ENCODE results near the gene PORCN.

Gene PORCN

GRCh38 chrX:48498374-48498809, 10.4 kb upstream of the PORCN start:
- Histone ChIP-seq H3K27ac (replicated peaks; ENCODE audit: low read length) (no peak overlapping the region), H3K79me1 (ENCODE audit: low read depth, low read length) (no peaks in the 10 kb centered on the region), H3K27me3 (ENCODE audit: control insufficient read depth in 3 of 3, insufficient read depth in 3 of 3, low read depth in 1 of 3, low read length in 3 of 3) (no peaks in the 10 kb centered on the region), H4K8ac (ENCODE audit: low read depth, low read length) (no peak overlapping the region), H3K4me3 (ENCODE audit: low read length in 2 of 2) (no peak overlapping the region), H3K14ac (ENCODE audit: low read length) (no peak overlapping the region), H3K4me2 (ENCODE audit: insufficient read depth, low read length, poor library complexity, severe bottlenecking) (no peak overlapping the region), H4K91ac (ENCODE audit: low read depth, low read length, poor library complexity) (no peak overlapping the region), H3K4me1 (ENCODE audit: control insufficient read depth in 2 of 2, insufficient read depth in 1 of 2, low read depth in 1 of 2, low read length in 2 of 2) (no peaks in the 10 kb centered on the region), H3K23ac (ENCODE audit: low read depth, low read length, poor library complexity) (no peak overlapping the region), H2BK5ac (ENCODE audit: low read length) (no peak overlapping the region), H2AFZ (ENCODE audit: low read length) (no peak overlapping the region), H3K9ac (ENCODE audit: low read depth, low read length, poor library complexity) (no peak overlapping the region), H2AK5ac (ENCODE audit: low read depth, low read length) (no peak overlapping the region), H2BK15ac (ENCODE audit: low read length) (no peak overlapping the region), H2BK12ac (ENCODE audit: low read length) (no peak overlapping the region), H3K9me3 (replicated peaks in 1 of 2; ENCODE audit: control insufficient read depth in 2 of 2, insufficient read depth in 1 of 2, low read depth in 1 of 2, low read length in 2 of 2) (no peaks in the 10 kb centered on the region), H3K36me3 (replicated peaks in 1 of 2; ENCODE audit: control insufficient read depth in 2 of 2, insufficient read depth in 2 of 2, low read length in 2 of 2) (no peaks in the 10 kb centered on the region), H3K4ac (ENCODE audit: low read length) (no peak overlapping the region), H3K18ac (ENCODE audit: low read length) (no peak overlapping the region), H2BK120ac (ENCODE audit: low read depth, low read length) (no peak overlapping the region)
- no peak for DNase-seq (ENCODE audit: low spot score)
- no CpG with 5 or more reads among the region's 6 CpGs for WGBS, 2 donors (ENCODE audit: extremely low coverage in 2 of 2, insufficient read length in 2 of 2, insufficient replicate concordance in 1 of 2)

- Histone ChIP-seq H3K4me1 (ENCODE audit: control insufficient read depth in 2 of 2, insufficient read depth in 1 of 2, low read depth in 1 of 2, low read length in 2 of 2) (peaks cover 4% of the 10 kb centered on the region in 2 donors), H3K4me2 (ENCODE audit: insufficient read depth, low read length, poor library complexity, severe bottlenecking) (no peak overlapping the region), H2BK12ac (ENCODE audit: low read length) (no peak overlapping the region), H3K9me3 (replicated peaks in 1 of 2; ENCODE audit: control insufficient read depth in 2 of 2, insufficient read depth in 1 of 2, low read depth in 1 of 2, low read length in 2 of 2) (no peaks in the 10 kb centered on the region), H3K27ac (replicated peaks; ENCODE audit: low read length) (no peak overlapping the region), H3K4ac (ENCODE audit: low read length) (no peak overlapping the region), H2BK15ac (ENCODE audit: low read length) (no peak overlapping the region), H3K9ac (ENCODE audit: low read depth, low read length, poor library complexity) (no peak overlapping the region), H3K18ac (ENCODE audit: low read length) (no peak overlapping the region), H3K4me3 (ENCODE audit: low read length in 2 of 2) (no peak overlapping the region), H3K23ac (ENCODE audit: low read depth, low read length, poor library complexity) (no peak overlapping the region), H3K14ac (ENCODE audit: low read length) (no peak overlapping the region), H3K27me3 (ENCODE audit: control insufficient read depth in 3 of 3, insufficient read depth in 3 of 3, low read depth in 1 of 3, low read length in 3 of 3) (no peaks in the 10 kb centered on the region), H2AK5ac (ENCODE audit: low read depth, low read length) (no peak overlapping the region), H3K79me1 (ENCODE audit: low read depth, low read length) (no peaks in the 10 kb centered on the region), H2AFZ (ENCODE audit: low read length) (no peak overlapping the region), H4K8ac (ENCODE audit: low read depth, low read length) (no peak overlapping the region), H2BK5ac (ENCODE audit: low read length) (no peak overlapping the region), H3K36me3 (replicated peaks in 1 of 2; ENCODE audit: control insufficient read depth in 2 of 2, insufficient read depth in 2 of 2, low read length in 2 of 2) (no peaks in the 10 kb centered on the region), H4K91ac (ENCODE audit: low read depth, low read length, poor library complexity) (no peak overlapping the region), H2BK120ac (ENCODE audit: low read depth, low read length) (no peak overlapping the region)
- no peak for DNase-seq (ENCODE audit: low spot score)
- no CpG with 5 or more reads among the region's 7 CpGs for WGBS, 2 donors (ENCODE audit: extremely low coverage in 2 of 2, insufficient read length in 2 of 2, insufficient replicate concordance in 1 of 2)
These were observed 4.5 kb upstream of the PORCN start for GRCh38 chrX:48504261-48504660.

GRCh38 chrX:48505481-48505880, 3.3 kb upstream of the PORCN start:
- no CpG with 5 or more reads among the region's 5 CpGs for whole genome bisulfite sequencing, 2 donors (ENCODE audit: extremely low coverage in 2 of 2, insufficient read length in 2 of 2, insufficient replicate concordance in 1 of 2)
- no peak overlapping the region for H3K14ac ChIP-seq (ENCODE audit: low read length)
- no peaks in the 10 kb centered on the region for H3K36me3 ChIP-seq (replicated peaks in 1 of 2; ENCODE audit: control insufficient read depth in 2 of 2, insufficient read depth in 2 of 2, low read length in 2 of 2)
- H3K18ac ChIP-seq (ENCODE audit: low read length) = no peak overlapping the region
- H2BK12ac ChIP-seq (ENCODE audit: low read length) = no peak overlapping the region
- no peak overlapping the region for H4K8ac ChIP-seq (ENCODE audit: low read depth, low read length)
- no peak overlapping the region for H3K4me2 ChIP-seq (ENCODE audit: insufficient read depth, low read length, poor library complexity, severe bottlenecking)
- H3K4ac ChIP-seq (ENCODE audit: low read length) = no peak overlapping the region
- H3K4me3 ChIP-seq (ENCODE audit: low read length in 2 of 2) = no peak overlapping the region
- H4K91ac ChIP-seq (ENCODE audit: low read depth, low read length, poor library complexity) = no peak overlapping the region
- H3K23ac ChIP-seq (ENCODE audit: low read depth, low read length, poor library complexity) = no peak overlapping the region
- H2BK120ac ChIP-seq (ENCODE audit: low read depth, low read length) = no peak overlapping the region
- H2BK15ac ChIP-seq (ENCODE audit: low read length) = no peak overlapping the region
- no peak overlapping the region for H2BK5ac ChIP-seq (ENCODE audit: low read length)
- H3K27ac ChIP-seq (replicated peaks; ENCODE audit: low read length) = no peak overlapping the region
- H3K27me3 ChIP-seq (ENCODE audit: control insufficient read depth in 3 of 3, insufficient read depth in 3 of 3, low read depth in 1 of 3, low read length in 3 of 3) = no peaks in the 10 kb centered on the region
- no peak overlapping the region for H2AK5ac ChIP-seq (ENCODE audit: low read depth, low read length)
- no peaks in the 10 kb centered on the region for H3K79me1 ChIP-seq (ENCODE audit: low read depth, low read length)
- no peak for DNase-seq (ENCODE audit: low spot score)
- no peaks in the 10 kb centered on the region for H3K9me3 ChIP-seq (replicated peaks in 1 of 2; ENCODE audit: control insufficient read depth in 2 of 2, insufficient read depth in 1 of 2, low read depth in 1 of 2, low read length in 2 of 2)
- H3K4me1 ChIP-seq (ENCODE audit: control insufficient read depth in 2 of 2, insufficient read depth in 1 of 2, low read depth in 1 of 2, low read length in 2 of 2) = peaks cover 4% of the 10 kb centered on the region in 2 donors
- no peak overlapping the region for H2AFZ ChIP-seq (ENCODE audit: low read length)
- H3K9ac ChIP-seq (ENCODE audit: low read depth, low read length, poor library complexity) = no peak overlapping the region

- H3K27me3 ChIP-seq (ENCODE audit: control insufficient read depth in 3 of 3, insufficient read depth in 3 of 3, low read depth in 1 of 3, low read length in 3 of 3) = no peaks in the 10 kb centered on the region
- no peak overlapping the region for H3K18ac ChIP-seq (ENCODE audit: low read length)
- DNase-seq (ENCODE audit: low spot score) = no peak
- H3K4me1 ChIP-seq (ENCODE audit: control insufficient read depth in 2 of 2, insufficient read depth in 1 of 2, low read depth in 1 of 2, low read length in 2 of 2) = peaks cover 4% of the 10 kb centered on the region in 2 donors
- no peak overlapping the region for H2BK15ac ChIP-seq (ENCODE audit: low read length)
- no peak overlapping the region for H2BK5ac ChIP-seq (ENCODE audit: low read length)
- no peak overlapping the region for H3K27ac ChIP-seq (replicated peaks; ENCODE audit: low read length)
- H2AFZ ChIP-seq (ENCODE audit: low read length) = no peak overlapping the region
- H3K36me3 ChIP-seq (replicated peaks in 1 of 2; ENCODE audit: control insufficient read depth in 2 of 2, insufficient read depth in 2 of 2, low read length in 2 of 2) = no peaks in the 10 kb centered on the region
- H2AK5ac ChIP-seq (ENCODE audit: low read depth, low read length) = no peak overlapping the region
- H3K23ac ChIP-seq (ENCODE audit: low read depth, low read length, poor library complexity) = no peak overlapping the region
- no peak overlapping the region for H2BK12ac ChIP-seq (ENCODE audit: low read length)
- H4K91ac ChIP-seq (ENCODE audit: low read depth, low read length, poor library complexity) = no peak overlapping the region
- H3K79me1 ChIP-seq (ENCODE audit: low read depth, low read length) = no peaks in the 10 kb centered on the region
- H4K8ac ChIP-seq (ENCODE audit: low read depth, low read length) = no peak overlapping the region
- no peak overlapping the region for H3K9ac ChIP-seq (ENCODE audit: low read depth, low read length, poor library complexity)
- H3K14ac ChIP-seq (ENCODE audit: low read length) = no peak overlapping the region
- no CpG with 5 or more reads among the region's 5 CpGs for WGBS, 2 donors (ENCODE audit: extremely low coverage in 2 of 2, insufficient read length in 2 of 2, insufficient replicate concordance in 1 of 2)
- no peak overlapping the region for H3K4ac ChIP-seq (ENCODE audit: low read length)
- no peaks in the 10 kb centered on the region for H3K9me3 ChIP-seq (replicated peaks in 1 of 2; ENCODE audit: control insufficient read depth in 2 of 2, insufficient read depth in 1 of 2, low read depth in 1 of 2, low read length in 2 of 2)
- H3K4me3 ChIP-seq (ENCODE audit: low read length in 2 of 2) = no peak overlapping the region
- H2BK120ac ChIP-seq (ENCODE audit: low read depth, low read length) = no peak overlapping the region
- no peak overlapping the region for H3K4me2 ChIP-seq (ENCODE audit: insufficient read depth, low read length, poor library complexity, severe bottlenecking)
These were observed 1.5 kb upstream of the PORCN start for GRCh38 chrX:48507246-48507645.

All from neuronal stem cell (in vitro differentiated cells).